Measurements from ENCODE around the gene STEAP2. TPM values are rescaled to one million over a fixed set of nuclear protein-coding genes. Genes with fewer than 3 reads are reported as not detected.

The STEAP2 gene
- polyA plus RNA-seq, 3 donors, result not detected

DNA sequence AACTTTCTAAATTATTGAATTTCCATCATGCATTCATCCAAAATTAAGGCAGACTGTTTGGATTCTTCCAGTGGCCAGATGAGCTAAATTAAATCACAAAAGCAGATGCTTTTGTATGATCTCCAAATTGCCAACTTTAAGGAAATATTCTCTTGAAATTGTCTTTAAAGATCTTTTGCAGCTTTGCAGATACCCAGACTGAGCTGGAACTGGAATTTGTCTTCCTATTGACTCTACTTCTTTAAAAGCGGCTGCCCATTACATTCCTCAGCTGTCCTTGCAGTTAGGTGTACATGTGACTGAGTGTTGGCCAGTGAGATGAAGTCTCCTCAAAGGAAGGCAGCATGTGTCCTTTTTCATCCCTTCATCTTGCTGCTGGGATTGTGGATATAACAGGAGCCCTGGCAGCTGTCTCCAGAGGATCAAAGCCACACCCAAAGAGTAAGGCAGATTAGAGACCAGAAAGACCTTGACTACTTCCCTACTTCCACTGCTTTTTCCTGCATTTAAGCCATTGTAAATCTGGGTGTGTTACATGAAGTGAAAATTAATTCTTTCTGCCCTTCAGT is 25.3 kb downstream of the STEAP2 start:
- Histone ChIP-seq H4K20me1 (ENCODE audit: insufficient read depth, low read length) (no peaks in the 10 kb centered on the region), H3K4me1 (ENCODE audit: control insufficient read depth in 1 of 2, insufficient read depth in 2 of 2, low read length in 2 of 2) (no peaks in the 10 kb centered on the region), H3K36me3 (replicated peaks in 1 of 2; ENCODE audit: control insufficient read depth in 1 of 2, insufficient read depth in 2 of 2, low read length in 2 of 2) (no peaks in the 10 kb centered on the region), H3K79me2 (ENCODE audit: insufficient read depth, low read length) (no peaks in the 10 kb centered on the region), H2AFZ (ENCODE audit: insufficient read depth, low read depth, low read length, poor library complexity, severe bottlenecking) (no peak overlapping the region), H3K4me3 (replicated peaks in 1 of 3; ENCODE audit: low read depth in 2 of 3, low read length in 3 of 3) (no peak overlapping the region), H3K9me3 (replicated peaks in 1 of 2; ENCODE audit: control insufficient read depth in 1 of 2, insufficient read depth in 1 of 2, low read length in 2 of 2) (no peaks in the 10 kb centered on the region), H3K27ac (ENCODE audit: low read depth in 1 of 2, low read length in 2 of 2) (no peak overlapping the region), H3K9ac (ENCODE audit: insufficient read depth, low read length, poor library complexity, severe bottlenecking) (no peak overlapping the region), H3K27me3 (ENCODE audit: control insufficient read depth in 2 of 2, insufficient read depth in 2 of 2, low read length in 2 of 2) (peaks cover 4% of the 10 kb centered on the region in 2 donors), H3K4me2 (replicated peaks; ENCODE audit: extremely low read depth, low read length, poor library complexity, severe bottlenecking) (no peak overlapping the region)
- H3K9me3 Mint-ChIP-seq, result no peaks in the 10 kb centered on the region
- no peak overlapping the region for H3K27ac Mint-ChIP-seq
- H3K27me3 Mint-ChIP-seq (ENCODE audit: low read depth in 3 of 3), result peaks cover 2 to 8% (median 3%) of the 10 kb centered on the region in 3 donors
- no peak overlapping the region for H3K4me3 Mint-ChIP-seq
- intact Hi-C loops (cut with micrococcal nuclease), result no loop called here
- H3K4me1 Mint-ChIP-seq, result peaks cover 4% of the 10 kb centered on the region
- DNase-seq, result no peak
- TF ChIP-seq, protein P1, sequence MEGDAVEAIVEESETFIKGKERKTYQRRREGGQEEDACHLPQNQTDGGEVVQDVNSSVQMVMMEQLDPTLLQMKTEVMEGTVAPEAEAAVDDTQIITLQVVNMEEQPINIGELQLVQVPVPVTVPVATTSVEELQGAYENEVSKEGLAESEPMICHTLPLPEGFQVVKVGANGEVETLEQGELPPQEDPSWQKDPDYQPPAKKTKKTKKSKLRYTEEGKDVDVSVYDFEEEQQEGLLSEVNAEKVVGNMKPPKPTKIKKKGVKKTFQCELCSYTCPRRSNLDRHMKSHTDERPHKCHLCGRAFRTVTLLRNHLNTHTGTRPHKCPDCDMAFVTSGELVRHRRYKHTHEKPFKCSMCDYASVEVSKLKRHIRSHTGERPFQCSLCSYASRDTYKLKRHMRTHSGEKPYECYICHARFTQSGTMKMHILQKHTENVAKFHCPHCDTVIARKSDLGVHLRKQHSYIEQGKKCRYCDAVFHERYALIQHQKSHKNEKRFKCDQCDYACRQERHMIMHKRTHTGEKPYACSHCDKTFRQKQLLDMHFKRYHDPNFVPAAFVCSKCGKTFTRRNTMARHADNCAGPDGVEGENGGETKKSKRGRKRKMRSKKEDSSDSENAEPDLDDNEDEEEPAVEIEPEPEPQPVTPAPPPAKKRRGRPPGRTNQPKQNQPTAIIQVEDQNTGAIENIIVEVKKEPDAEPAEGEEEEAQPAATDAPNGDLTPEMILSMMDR (IDR thresholded peaks at IDR 0.05), result no peak
- no peaks in the 10 kb centered on the region for H3K36me3 Mint-ChIP-seq
- WGBS (ENCODE audit: insufficient coverage), result no CpG with 5 or more reads among the region's 1 CpG

DNA sequence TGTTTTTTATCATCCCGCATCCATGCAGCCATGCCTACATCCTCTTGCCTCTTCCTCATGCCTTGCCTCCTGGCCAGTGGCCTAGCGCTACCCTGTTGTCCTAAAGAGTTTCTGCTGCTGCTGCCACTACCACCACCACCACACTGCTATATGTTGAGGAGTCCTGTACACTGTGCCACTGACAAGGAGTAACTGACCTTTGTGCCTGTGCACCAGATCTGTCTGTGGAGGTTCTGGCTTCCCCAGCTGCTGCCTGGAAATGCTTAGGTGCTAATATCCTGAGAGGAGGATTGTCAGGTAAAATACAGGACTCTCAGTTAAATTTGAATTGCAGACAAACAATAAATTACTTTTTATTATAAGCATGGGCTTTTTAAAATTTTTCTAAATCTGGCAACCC is 26.5 kb downstream of the STEAP2 start:
- H4K20me1 ChIP-seq (ENCODE audit: insufficient read depth, low read length), result no peaks in the 10 kb centered on the region
- Mint-ChIP-seq H3K27me3 (ENCODE audit: low read depth in 3 of 3) (peaks cover 5 to 9% (median 8%) of the 10 kb centered on the region in 3 donors), H3K4me3 (no peak overlapping the region), H3K9me3 (no peaks in the 10 kb centered on the region), H3K27ac (no peak overlapping the region), H3K4me1 (peaks cover 4% of the 10 kb centered on the region), H3K36me3 (no peaks in the 10 kb centered on the region)
- TF ChIP-seq, protein P1 (IDR thresholded peaks at IDR 0.05), result no peak
- H3K9me3 ChIP-seq (replicated peaks in 1 of 2; ENCODE audit: control insufficient read depth in 1 of 2, insufficient read depth in 1 of 2, low read length in 2 of 2), result no peaks in the 10 kb centered on the region
- H3K4me1 ChIP-seq (ENCODE audit: control insufficient read depth in 1 of 2, insufficient read depth in 2 of 2, low read length in 2 of 2), result no peaks in the 10 kb centered on the region
- peaks cover 4 to 13% of the 10 kb centered on the region in 2 donors for H3K27me3 ChIP-seq (ENCODE audit: control insufficient read depth in 2 of 2, insufficient read depth in 2 of 2, low read length in 2 of 2)
- no peak for DNase-seq
- H3K79me2 ChIP-seq (ENCODE audit: insufficient read depth, low read length), result no peaks in the 10 kb centered on the region
- H2AFZ ChIP-seq (ENCODE audit: insufficient read depth, low read depth, low read length, poor library complexity, severe bottlenecking), result no peak overlapping the region
- no peak overlapping the region for H3K9ac ChIP-seq (ENCODE audit: insufficient read depth, low read length, poor library complexity, severe bottlenecking)
- H3K36me3 ChIP-seq (replicated peaks in 1 of 2; ENCODE audit: control insufficient read depth in 1 of 2, insufficient read depth in 2 of 2, low read length in 2 of 2), result no peaks in the 10 kb centered on the region
- no peak overlapping the region for H3K4me3 ChIP-seq (replicated peaks in 1 of 3; ENCODE audit: low read depth in 2 of 3, low read length in 3 of 3)
- no peak overlapping the region for H3K27ac ChIP-seq (ENCODE audit: low read depth in 1 of 2, low read length in 2 of 2)
- no CpG with 5 or more reads among the region's 2 CpGs for WGBS (ENCODE audit: insufficient coverage)
- intact Hi-C loops (cut with micrococcal nuclease), result no loop called here
- H3K4me2 ChIP-seq (replicated peaks; ENCODE audit: extremely low read depth, low read length, poor library complexity, severe bottlenecking), result no peak overlapping the region
